Thoracic aorta (tissue), 2 donors: ENCODE results near the gene DDAH1. TPM values are rescaled to one million over a fixed set of nuclear protein-coding genes. Genes with fewer than 3 reads are reported as not detected.

ENCODE experiments used
- ATAC-seq: fragments of 150-250 bp; one replicate; pipeline ENCODE4 v1.8.0; 2017; ENCODE audit warnings: low read depth; ENCODE audit not compliant: insufficient number of reproducible peaks, low FRiP score
- DNase-seq: peaks from one replicate; pipeline ENCODE4 v3.0.0-alpha.2; 2020; ENCODE audit warnings: low spot score
- H3K27ac ChIP-seq, 2 donors: fragments of 200-600 bp; sonication (generic); 1 replicate in 1 of 2; 2 replicates in 1 of 2; pipeline ENCODE4 v1.5.1; 2016; ENCODE audit warnings: mild to moderate bottlenecking in 2 of 2, moderate library complexity in 2 of 2
- H3K27me3 ChIP-seq: fragments of 200-600 bp; sonication (generic); replicated peaks from 2 replicates; pipeline ENCODE4 v1.6.0; 2016; ENCODE audit warnings: mild to moderate bottlenecking; ENCODE audit not compliant: insufficient read depth
- H3K36me3 ChIP-seq: fragments of 200-600 bp; sonication (generic); one replicate; pipeline ENCODE4 v1.5.1; 2016
- H3K4me1 ChIP-seq, 2 donors: fragments of 200-600 bp; sonication (generic); 1 replicate in 1 of 2; 2 replicates in 1 of 2; pipeline versions ENCODE4 v1.5.1 to v1.6.0; 2016; ENCODE audit warnings: low read depth in 2 of 2, mild to moderate bottlenecking in 1 of 2; ENCODE audit not compliant: control insufficient read depth in 1 of 2
- H3K4me3 ChIP-seq: fragments of 200-600 bp; sonication (generic); 2 replicates; pipeline ENCODE4 v1.5.1; 2016; ENCODE audit warnings: mild to moderate bottlenecking
- H3K9me3 ChIP-seq: fragments of 200-600 bp; sonication (generic); 2 replicates; pipeline ENCODE4 v1.5.1; 2016
- total RNA-seq, 2 donors: library from RNA; depleted of rRNA; stranded (reverse); fragments of >200 nt; gene quantifications; one replicate each; pipeline versions ENCODE4 v1.1.0 to v1.2.3, GENCODE V29; 2016
- TF ChIP-seq, protein P1 (sequence below): fragments of 200-600 bp; sonication (generic); IDR thresholded peaks from one replicate; pipeline ENCODE4 v1.5.1; 2019; ENCODE audit warnings: antibody characterized with exemption

Gene DDAH1
- total RNA-seq, 2 donors from 2014 or later = 30.5 to 55.4 TPM

DNA sequence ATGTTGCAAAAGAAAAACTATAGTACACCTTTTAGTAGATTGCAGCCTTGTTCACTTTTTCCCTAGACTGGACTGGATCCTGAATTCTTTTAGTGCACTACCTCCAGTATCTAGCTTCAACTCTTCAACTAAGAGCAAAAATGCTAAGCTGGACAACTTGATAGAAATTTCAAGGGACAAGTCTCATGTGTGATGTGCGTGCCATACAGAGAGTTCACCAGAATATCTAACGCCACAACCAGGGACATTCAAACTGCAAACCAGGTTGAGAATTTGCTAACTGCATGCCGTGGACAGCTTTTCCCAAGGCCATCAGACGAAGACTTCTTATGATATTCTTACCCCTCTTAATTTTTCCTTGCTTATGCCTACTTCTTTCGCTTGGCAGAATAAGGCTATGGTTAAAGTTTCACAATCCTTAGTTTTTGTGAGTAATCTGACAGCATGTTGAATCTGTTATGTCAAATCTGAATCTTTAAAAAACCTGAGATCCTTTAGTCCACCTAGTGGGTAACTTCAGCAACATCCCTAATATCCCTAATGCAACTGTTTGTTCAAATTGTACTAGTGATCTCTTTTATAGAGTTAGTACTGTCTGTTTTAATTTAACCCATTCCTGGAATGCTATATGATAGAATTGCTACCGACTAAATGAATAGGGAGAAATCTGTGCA is 66.4 kb downstream of the DDAH1 start:
- Histone ChIP-seq H3K27ac (no peak overlapping the region), H3K27me3 (no peaks in the 10 kb centered on the region), H3K4me1 (peaks cover 20 to 55% of the 10 kb centered on the region in 2 donors), H3K9me3 (no peaks in the 10 kb centered on the region), H3K4me3 (no peak overlapping the region), H3K36me3 (no peaks in the 10 kb centered on the region)
- peak; percentile 19 for ATAC-seq
- TF ChIP-seq, protein P1, sequence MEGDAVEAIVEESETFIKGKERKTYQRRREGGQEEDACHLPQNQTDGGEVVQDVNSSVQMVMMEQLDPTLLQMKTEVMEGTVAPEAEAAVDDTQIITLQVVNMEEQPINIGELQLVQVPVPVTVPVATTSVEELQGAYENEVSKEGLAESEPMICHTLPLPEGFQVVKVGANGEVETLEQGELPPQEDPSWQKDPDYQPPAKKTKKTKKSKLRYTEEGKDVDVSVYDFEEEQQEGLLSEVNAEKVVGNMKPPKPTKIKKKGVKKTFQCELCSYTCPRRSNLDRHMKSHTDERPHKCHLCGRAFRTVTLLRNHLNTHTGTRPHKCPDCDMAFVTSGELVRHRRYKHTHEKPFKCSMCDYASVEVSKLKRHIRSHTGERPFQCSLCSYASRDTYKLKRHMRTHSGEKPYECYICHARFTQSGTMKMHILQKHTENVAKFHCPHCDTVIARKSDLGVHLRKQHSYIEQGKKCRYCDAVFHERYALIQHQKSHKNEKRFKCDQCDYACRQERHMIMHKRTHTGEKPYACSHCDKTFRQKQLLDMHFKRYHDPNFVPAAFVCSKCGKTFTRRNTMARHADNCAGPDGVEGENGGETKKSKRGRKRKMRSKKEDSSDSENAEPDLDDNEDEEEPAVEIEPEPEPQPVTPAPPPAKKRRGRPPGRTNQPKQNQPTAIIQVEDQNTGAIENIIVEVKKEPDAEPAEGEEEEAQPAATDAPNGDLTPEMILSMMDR = peak; percentile 35
- no peak for DNase-seq

DNA sequence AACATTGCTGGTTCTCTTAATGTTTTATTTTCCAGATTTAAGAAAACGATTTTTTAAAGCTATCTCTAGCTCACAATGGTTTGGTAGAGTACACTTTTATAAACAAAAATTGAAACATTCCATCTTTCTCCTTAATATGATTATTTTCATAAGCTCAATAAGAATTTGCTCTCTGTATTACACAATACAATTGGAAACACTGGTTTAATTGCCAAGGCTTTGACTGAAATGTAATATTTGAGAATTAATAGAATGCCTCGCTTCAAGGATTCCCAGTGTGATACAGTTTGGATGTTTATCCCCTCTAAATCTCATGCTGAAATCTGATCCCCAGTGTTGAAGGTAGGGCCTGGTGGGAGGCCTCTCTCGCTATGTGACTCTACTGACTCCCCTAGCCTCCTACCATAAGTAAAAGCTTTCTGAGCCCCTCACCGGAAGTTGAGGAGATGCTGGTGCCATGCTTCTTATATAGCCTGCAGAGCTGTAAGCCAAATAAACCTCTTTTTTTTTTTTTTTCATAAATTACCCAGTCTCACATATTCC is 67.4 kb downstream of the DDAH1 start:
- peak overlapping the region in 1 of 2 donors; percentile 32 for H3K27ac ChIP-seq
- no peaks in the 10 kb centered on the region for H3K27me3 ChIP-seq
- H3K4me3 ChIP-seq = no peak overlapping the region
- TF ChIP-seq, protein P1 = no peak
- H3K4me1 ChIP-seq = peaks cover 13 to 51% of the 10 kb centered on the region in 2 donors
- H3K9me3 ChIP-seq = no peaks in the 10 kb centered on the region
- DNase-seq (no peak), ATAC-seq (no peak)
- no peaks in the 10 kb centered on the region for H3K36me3 ChIP-seq

GRCh38 chr1:85396194-85396593 is 68.8 kb downstream of the DDAH1 start:
- TF ChIP-seq, protein P1 = no peak
- no peak overlapping the region for H3K27ac ChIP-seq
- H3K27me3 ChIP-seq = no peaks in the 10 kb centered on the region
- no peak overlapping the region for H3K4me3 ChIP-seq
- peaks cover 13 to 51% of the 10 kb centered on the region in 2 donors for H3K4me1 ChIP-seq
- DNase-seq (no peak), ATAC-seq (no peak)
- H3K36me3 ChIP-seq = no peaks in the 10 kb centered on the region
- H3K9me3 ChIP-seq = no peaks in the 10 kb centered on the region

GRCh38 chr1:85394130-85394529 is 70.8 kb downstream of the DDAH1 start:
- no peaks in the 10 kb centered on the region for H3K36me3 ChIP-seq
- no peaks in the 10 kb centered on the region for H3K27me3 ChIP-seq
- no peaks in the 10 kb centered on the region for H3K9me3 ChIP-seq
- DNase-seq (no peak), ATAC-seq (no peak)
- no peak overlapping the region for H3K4me3 ChIP-seq
- no peak overlapping the region for H3K27ac ChIP-seq
- TF ChIP-seq, protein P1 = no peak
- H3K4me1 ChIP-seq = peaks cover 4 to 37% of the 10 kb centered on the region in 2 donors

- no peaks in the 10 kb centered on the region for H3K27me3 ChIP-seq
- ATAC-seq = no peak
These were observed 71.5 kb downstream of the DDAH1 start for GRCh38 chr1:85393490-85393889.

More at GRCh38 chr1:85393490-85393889, 71.5 kb downstream of the DDAH1 start:
- no peak for DNase-seq
- no peaks in the 10 kb centered on the region for H3K36me3 ChIP-seq
- no peaks in the 10 kb centered on the region for H3K9me3 ChIP-seq
- TF ChIP-seq, protein P1 = no peak
- no peak overlapping the region for H3K4me3 ChIP-seq
- H3K27ac ChIP-seq = no peak overlapping the region
- H3K4me1 ChIP-seq = peaks cover 2 to 32% of the 10 kb centered on the region in 2 donors
